Gastroesophageal sphincter (tissue), 3 donors: ENCODE measurements around the gene PRDM15.

Source experiments
- EP300 ChIP-seq: sonication (generic); formaldehyde crosslinking; IDR thresholded peaks from one replicate; pipeline ENCODE4 v1.6.1; 2017; ENCODE audit warnings: antibody characterized with exemption, mild to moderate bottlenecking
- POLR2A ChIP-seq, 2 donors: fragments of 450-650 bp; IDR thresholded peaks; one replicate each; pipeline ENCODE4 v1.6.1; 2017; ENCODE audit warnings: antibody characterized with exemption in 2 of 2, mild to moderate bottlenecking in 2 of 2, moderate library complexity in 1 of 2
- POLR2AphosphoS5 ChIP-seq: sonication (generic); formaldehyde crosslinking; IDR thresholded peaks from one replicate; pipeline ENCODE4 v1.6.1; 2017; ENCODE audit warnings: antibody characterized with exemption
- TF ChIP-seq, protein P1 (sequence below), 4 experiments: fragments of 200-600 bp in 2 of 4; fragments of 450-650 bp in 2 of 4; sonication (generic) in 1 of 4; IDR thresholded peaks; one replicate each; pipeline ENCODE4 v1.5.1; 2017 to 2019; ENCODE audit warnings: antibody characterized with exemption in 4 of 4, mild to moderate bottlenecking in 2 of 4, moderate library complexity in 2 of 4

DNA sequence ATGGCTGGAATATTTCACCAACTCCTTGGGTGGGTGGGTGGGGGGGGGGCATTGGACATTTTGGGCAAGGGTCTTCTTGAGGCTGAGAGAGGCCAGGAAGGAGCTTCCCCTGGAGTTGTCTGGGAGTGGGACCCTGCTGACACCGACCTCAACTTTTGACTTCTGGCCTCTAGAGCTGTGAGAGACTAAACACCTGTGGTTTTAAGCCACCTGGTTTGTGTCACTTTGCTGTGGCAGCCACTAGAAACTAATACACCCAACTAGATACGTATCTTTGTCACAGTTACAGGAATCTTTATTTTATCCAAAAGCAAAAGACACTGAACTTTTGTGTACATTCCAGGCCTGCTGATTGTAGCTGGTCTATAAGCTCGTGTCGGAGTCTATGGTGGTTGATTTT is 102.4 kb downstream of the PRDM15 start:
- TF ChIP-seq POLR2A (IDR thresholded peaks at IDR 0.05): no peak
- no peak for TF ChIP-seq POLR2AphosphoS5
- TF ChIP-seq, protein P1, sequence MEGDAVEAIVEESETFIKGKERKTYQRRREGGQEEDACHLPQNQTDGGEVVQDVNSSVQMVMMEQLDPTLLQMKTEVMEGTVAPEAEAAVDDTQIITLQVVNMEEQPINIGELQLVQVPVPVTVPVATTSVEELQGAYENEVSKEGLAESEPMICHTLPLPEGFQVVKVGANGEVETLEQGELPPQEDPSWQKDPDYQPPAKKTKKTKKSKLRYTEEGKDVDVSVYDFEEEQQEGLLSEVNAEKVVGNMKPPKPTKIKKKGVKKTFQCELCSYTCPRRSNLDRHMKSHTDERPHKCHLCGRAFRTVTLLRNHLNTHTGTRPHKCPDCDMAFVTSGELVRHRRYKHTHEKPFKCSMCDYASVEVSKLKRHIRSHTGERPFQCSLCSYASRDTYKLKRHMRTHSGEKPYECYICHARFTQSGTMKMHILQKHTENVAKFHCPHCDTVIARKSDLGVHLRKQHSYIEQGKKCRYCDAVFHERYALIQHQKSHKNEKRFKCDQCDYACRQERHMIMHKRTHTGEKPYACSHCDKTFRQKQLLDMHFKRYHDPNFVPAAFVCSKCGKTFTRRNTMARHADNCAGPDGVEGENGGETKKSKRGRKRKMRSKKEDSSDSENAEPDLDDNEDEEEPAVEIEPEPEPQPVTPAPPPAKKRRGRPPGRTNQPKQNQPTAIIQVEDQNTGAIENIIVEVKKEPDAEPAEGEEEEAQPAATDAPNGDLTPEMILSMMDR (IDR thresholded peaks at IDR 0.05): no peak
- no peak for TF ChIP-seq EP300
